T-helper 2 cell (primary cell): ENCODE measurements around the gene KCNQ2.
A peak's percentile ranks its signal among the peaks of the same experiment; 100 is the strongest.

ENCODE experiments used
- DNase-seq, 5 experiments: peaks; one replicate each; pipeline versions ENCODE4 v3.0.0 to v3.0.0-alpha.2; 2012 to 2022

KCNQ2 gene

GRCh38 chr20:63452341-63452740, 20.1 kb downstream of the KCNQ2 start:
- DNase-seq: no peak

- DNase-seq: no peak
Measured at GRCh38 chr20:63451821-63452220, 20.6 kb downstream of the KCNQ2 start.

- DNase-seq: no peak
Measured at GRCh38 chr20:63449796-63450730, 22.4 kb downstream of the KCNQ2 start.

- no peak for DNase-seq
Measured at GRCh38 chr20:63449025-63449424, 23.4 kb downstream of the KCNQ2 start.

GRCh38 chr20:63448031-63448430, 24.4 kb downstream of the KCNQ2 start:
- no peak for DNase-seq

GRCh38 chr20:63447320-63447719, 25.1 kb downstream of the KCNQ2 start:
- no peak for DNase-seq

- DNase-seq: no peak
Measured at GRCh38 chr20:63446216-63447024, 26.0 kb downstream of the KCNQ2 start.

GRCh38 chr20:63445075-63445734, 27.2 kb downstream of the KCNQ2 start:
- no peak for DNase-seq

- no peak for DNase-seq
Measured at GRCh38 chr20:63444548-63444947, 27.9 kb downstream of the KCNQ2 start.

- DNase-seq: no peak
Measured at GRCh38 chr20:63443606-63444395, 28.7 kb downstream of the KCNQ2 start.

GRCh38 chr20:63442100-63442493, 30.4 kb downstream of the KCNQ2 start:
- peak in 4 of 5 experiments; percentile 19 to 49 (median 45) for DNase-seq

- DNase-seq: peak in 1 of 5 experiments; percentile 31
Measured at GRCh38 chr20:63441136-63442099, 31.0 kb downstream of the KCNQ2 start.

GRCh38 chr20:63440366-63440955, 32.0 kb downstream of the KCNQ2 start:
- no peak for DNase-seq

- no peak for DNase-seq
Measured at GRCh38 chr20:63439866-63440265, 32.6 kb downstream of the KCNQ2 start.

- no peak for DNase-seq
Measured at GRCh38 chr20:63438121-63438520, 34.3 kb downstream of the KCNQ2 start.

GRCh38 chr20:63435552-63435951, 36.9 kb downstream of the KCNQ2 start:
- no peak for DNase-seq

- peak; percentile 33 to 81 (median 61) for DNase-seq
Measured at GRCh38 chr20:63434599-63435378, 37.7 kb downstream of the KCNQ2 start.

- peak in 1 of 5 experiments; percentile 31 for DNase-seq
Measured at GRCh38 chr20:63433756-63434531, 38.5 kb downstream of the KCNQ2 start.

- no peak for DNase-seq
Measured at GRCh38 chr20:63433351-63433750, 39.1 kb downstream of the KCNQ2 start.
